Left lung (tissue), 10 donors: ENCODE data around the gene SUGP1. TPM values are rescaled to one million over a fixed set of nuclear protein-coding genes. Genes with fewer than 3 reads are reported as not detected.

ENCODE experiments used
- ATAC-seq: fragments of 200-7000 bp; cut with Tn5 transposase; one replicate; pipeline ENCODE4 v1.9.1; 2020; ENCODE audit warnings: moderate library complexity
- DNase-seq, 4 donors: peaks; one replicate each; pipeline ENCODE4 v3.0.0-alpha.2; 2013 to 2020
- H3K27ac ChIP-seq, 2 donors: fragments of 200-600 bp; sonication (generic) in 1 of 2; one replicate each; pipeline versions ENCODE4 v1.5.0 to v1.8.0; 2020 to 2021
- H3K27me3 ChIP-seq, 2 donors: fragments of 200-600 bp; sonication (generic) in 1 of 2; one replicate each; pipeline versions ENCODE4 v1.5.0 to v1.8.0; 2020 to 2021
- H3K36me3 ChIP-seq, 2 donors: fragments of 200-600 bp; sonication (generic) in 1 of 2; one replicate each; pipeline versions ENCODE4 v1.5.0 to v1.8.0; 2020 to 2021
- H3K4me1 ChIP-seq, 2 donors: fragments of 200-600 bp; one replicate each; pipeline ENCODE4 v1.8.0; 2021
- H3K4me3 ChIP-seq, 2 donors: fragments of 200-600 bp; sonication (generic) in 1 of 2; one replicate each; pipeline versions ENCODE4 v1.5.0 to v1.8.0; 2020 to 2021; ENCODE audit warnings: mild to moderate bottlenecking in 1 of 2
- H3K9me3 ChIP-seq, 2 donors: fragments of 200-600 bp; sonication (generic) in 1 of 2; one replicate each; pipeline versions ENCODE4 v1.5.0 to v1.8.0; 2020 to 2021
- intact Hi-C, 2 donors: fragments of 100-400 bp; cut with DNase I; formaldehyde crosslinking; loops; one replicate each; pipeline versions ENCODE4 v1.11.2 to v1.14.2; 2022
- polyA plus RNA-seq, 6 donors: library from polyadenylated mRNA; unstranded; fragments of 120-200 nt; gene quantifications; one replicate each; pipeline ENCODE4 v1.2.1, GENCODE V29; 2013; ENCODE audit not compliant: insufficient read length in 6 of 6
- total RNA-seq, 2 donors: library from RNA; stranded (reverse); fragmentation: NEBNext Ultra II Directional; extraction: Animal tissue kit (Norgen Biotek cat#: 25700); gene quantifications; one replicate each; pipeline ENCODE4 v1.2.1, GENCODE V29; 2021
- TF ChIP-seq, protein P1 (sequence below), 2 donors: fragments of 200-600 bp; sonication (generic) in 1 of 2; IDR thresholded peaks; one replicate each; pipeline versions ENCODE4 v1.5.0 to v1.8.0; 2021; ENCODE audit warnings: antibody characterized with exemption in 2 of 2
- donor health status: DM: no; HTN: yes; CAD: no.
- donor health status: DM: no; HTN: no; CAD: no.

The SUGP1 gene
- total and polyA plus RNA-seq, 8 donors, result 35.6 to 52.4 (median 45.9) TPM

DNA sequence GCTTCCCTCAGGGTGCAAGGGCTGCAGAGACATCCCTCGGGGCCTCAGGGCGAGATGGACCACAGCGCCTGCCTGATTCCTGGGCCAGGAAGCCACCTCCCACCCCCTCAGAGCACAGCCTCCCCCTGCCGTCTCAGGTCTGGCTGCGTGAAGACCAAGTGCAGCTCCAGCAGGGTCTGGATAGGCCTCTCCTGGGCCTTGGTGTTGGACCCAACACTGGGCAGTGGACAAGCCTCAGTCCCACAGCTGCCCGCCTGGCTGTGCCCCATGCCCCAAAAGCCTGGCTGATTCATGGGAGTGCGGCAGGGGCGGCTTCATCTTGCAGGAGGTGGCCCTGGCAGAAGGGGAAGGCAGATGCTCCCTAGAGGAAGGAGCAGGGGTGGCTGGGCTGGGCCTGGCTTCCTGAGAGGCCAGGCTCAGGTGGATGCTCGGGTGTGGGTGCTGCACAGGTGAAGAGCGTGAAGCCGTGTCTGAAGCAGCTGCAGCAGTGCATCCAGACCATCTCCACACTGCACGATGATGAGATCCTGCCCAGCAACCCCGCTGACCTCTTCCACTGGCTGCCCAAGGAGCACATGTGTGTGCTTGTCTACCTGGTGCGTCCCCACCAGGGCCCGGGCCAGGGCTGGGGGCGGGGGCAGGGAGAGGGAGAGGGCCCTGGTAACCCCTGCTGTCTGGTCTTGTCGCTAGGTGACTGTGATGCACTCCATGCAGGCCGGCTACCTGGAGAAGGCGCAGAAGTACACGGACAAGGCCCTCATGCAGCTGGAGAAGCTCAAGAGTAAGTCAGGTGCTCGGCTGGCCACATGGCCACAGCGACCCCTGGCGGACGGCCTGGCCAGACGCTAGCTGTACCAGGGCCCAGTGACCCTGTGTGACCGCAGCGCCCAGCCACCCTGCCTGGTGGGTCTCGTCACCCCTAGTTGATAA is 22.0 kb upstream of the SUGP1 start:
- Histone ChIP-seq H3K27ac (no peak overlapping the region), H3K9me3 (no peaks in the 10 kb centered on the region), H3K4me1 (no peaks in the 10 kb centered on the region), H3K27me3 (no peaks in the 10 kb centered on the region), H3K4me3 (no peak overlapping the region), H3K36me3 (peaks cover 0 to 100% of the 10 kb centered on the region in 2 donors)
- DNase-seq (peak in 3 of 4 donors; percentile 57 to 89 (median 65)), ATAC-seq (peak; percentile 92)
- TF ChIP-seq, protein P1, sequence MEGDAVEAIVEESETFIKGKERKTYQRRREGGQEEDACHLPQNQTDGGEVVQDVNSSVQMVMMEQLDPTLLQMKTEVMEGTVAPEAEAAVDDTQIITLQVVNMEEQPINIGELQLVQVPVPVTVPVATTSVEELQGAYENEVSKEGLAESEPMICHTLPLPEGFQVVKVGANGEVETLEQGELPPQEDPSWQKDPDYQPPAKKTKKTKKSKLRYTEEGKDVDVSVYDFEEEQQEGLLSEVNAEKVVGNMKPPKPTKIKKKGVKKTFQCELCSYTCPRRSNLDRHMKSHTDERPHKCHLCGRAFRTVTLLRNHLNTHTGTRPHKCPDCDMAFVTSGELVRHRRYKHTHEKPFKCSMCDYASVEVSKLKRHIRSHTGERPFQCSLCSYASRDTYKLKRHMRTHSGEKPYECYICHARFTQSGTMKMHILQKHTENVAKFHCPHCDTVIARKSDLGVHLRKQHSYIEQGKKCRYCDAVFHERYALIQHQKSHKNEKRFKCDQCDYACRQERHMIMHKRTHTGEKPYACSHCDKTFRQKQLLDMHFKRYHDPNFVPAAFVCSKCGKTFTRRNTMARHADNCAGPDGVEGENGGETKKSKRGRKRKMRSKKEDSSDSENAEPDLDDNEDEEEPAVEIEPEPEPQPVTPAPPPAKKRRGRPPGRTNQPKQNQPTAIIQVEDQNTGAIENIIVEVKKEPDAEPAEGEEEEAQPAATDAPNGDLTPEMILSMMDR (IDR thresholded peaks at IDR 0.05), result peak; percentile 66 to 71
- intact Hi-C loops, result no loop called here

DNA sequence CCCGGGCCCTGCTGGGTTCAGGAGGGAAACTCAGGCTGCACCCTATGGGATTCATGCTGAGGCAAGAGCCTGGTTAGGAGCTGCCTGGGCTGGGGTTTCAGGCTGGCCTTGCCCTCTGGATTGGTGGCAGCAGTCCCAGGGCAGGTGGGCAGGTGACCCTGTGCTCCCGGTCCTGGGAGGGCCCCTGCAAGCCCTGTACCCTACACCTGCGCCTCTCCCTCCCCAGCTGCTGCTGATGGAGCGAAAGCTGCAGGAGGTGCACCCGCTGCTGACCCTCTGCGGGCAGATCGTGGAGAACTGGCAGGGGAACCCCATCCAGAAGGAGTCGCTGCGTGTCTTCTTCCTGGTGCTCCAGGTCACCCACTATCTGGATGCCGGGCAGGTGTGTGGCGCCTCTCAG is 20.7 kb upstream of the SUGP1 start:
- ATAC-seq (no peak), DNase-seq (no peak)
- peaks cover 0 to 100% of the 10 kb centered on the region in 2 donors for H3K36me3 ChIP-seq
- TF ChIP-seq, protein P1 (IDR thresholded peaks at IDR 0.05), result no peak
- intact Hi-C loops, result no loop called here
- H3K4me3 ChIP-seq, result no peak overlapping the region
- H3K9me3 ChIP-seq, result no peaks in the 10 kb centered on the region
- H3K4me1 ChIP-seq, result no peaks in the 10 kb centered on the region
- H3K27ac ChIP-seq, result no peak overlapping the region
- H3K27me3 ChIP-seq, result no peaks in the 10 kb centered on the region

DNA sequence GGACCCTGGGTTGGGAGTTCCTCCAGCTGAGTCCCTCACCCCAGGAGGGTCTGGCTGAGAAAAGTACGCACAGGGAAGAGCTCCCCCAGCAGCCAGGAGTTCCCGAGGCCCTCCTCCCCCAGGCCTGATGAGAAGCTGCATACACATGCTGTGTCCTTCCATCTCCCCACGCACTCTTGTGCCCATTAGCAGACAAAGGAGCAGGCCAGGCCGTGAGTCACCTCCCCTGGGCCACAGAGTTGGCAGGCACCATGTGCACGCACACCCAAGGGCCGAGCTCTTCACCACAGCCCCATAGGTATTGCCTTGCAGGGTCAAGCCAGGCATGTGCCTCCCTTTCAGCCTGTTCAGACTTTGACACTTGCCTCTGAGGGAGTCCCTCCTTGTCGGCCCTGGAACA is 17.8 kb upstream of the SUGP1 start:
- intact Hi-C loops, result no loop called here
- Histone ChIP-seq H3K27me3 (no peaks in the 10 kb centered on the region), H3K9me3 (no peaks in the 10 kb centered on the region), H3K4me3 (no peak overlapping the region), H3K36me3 (peaks cover 0 to 100% of the 10 kb centered on the region in 2 donors), H3K27ac (no peak overlapping the region), H3K4me1 (no peaks in the 10 kb centered on the region)
- ATAC-seq, result no peak
- TF ChIP-seq, protein P1 (IDR thresholded peaks at IDR 0.05), result no peak
- DNase-seq, result no peak

DNA sequence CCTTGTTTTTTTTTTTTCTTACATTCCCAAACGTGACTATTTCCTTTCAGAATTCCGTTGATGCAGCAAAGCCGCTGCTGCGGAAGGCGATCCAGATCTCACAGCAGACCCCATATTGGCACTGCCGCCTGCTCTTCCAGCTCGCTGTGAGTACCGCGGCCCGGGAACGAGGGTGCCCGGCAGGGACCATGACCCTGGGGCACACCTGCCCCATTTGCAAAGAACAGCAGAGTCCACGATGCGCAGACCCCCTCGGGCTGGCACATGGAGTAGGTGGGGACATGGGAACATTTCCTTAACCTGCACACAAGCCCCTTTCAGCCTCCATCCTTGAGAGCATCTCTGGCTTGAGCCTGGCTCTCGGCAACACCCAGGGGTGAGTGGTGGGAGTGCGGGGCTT is 16.8 kb upstream of the SUGP1 start:
- Histone ChIP-seq H3K4me1 (no peaks in the 10 kb centered on the region), H3K9me3 (no peaks in the 10 kb centered on the region), H3K4me3 (no peak overlapping the region), H3K27me3 (no peaks in the 10 kb centered on the region), H3K36me3 (peaks cover 0 to 100% of the 10 kb centered on the region in 2 donors), H3K27ac (no peak overlapping the region)
- DNase-seq (no peak), ATAC-seq (no peak)
- TF ChIP-seq, protein P1 (IDR thresholded peaks at IDR 0.05), result no peak
- intact Hi-C loops, result no loop called here

DNA sequence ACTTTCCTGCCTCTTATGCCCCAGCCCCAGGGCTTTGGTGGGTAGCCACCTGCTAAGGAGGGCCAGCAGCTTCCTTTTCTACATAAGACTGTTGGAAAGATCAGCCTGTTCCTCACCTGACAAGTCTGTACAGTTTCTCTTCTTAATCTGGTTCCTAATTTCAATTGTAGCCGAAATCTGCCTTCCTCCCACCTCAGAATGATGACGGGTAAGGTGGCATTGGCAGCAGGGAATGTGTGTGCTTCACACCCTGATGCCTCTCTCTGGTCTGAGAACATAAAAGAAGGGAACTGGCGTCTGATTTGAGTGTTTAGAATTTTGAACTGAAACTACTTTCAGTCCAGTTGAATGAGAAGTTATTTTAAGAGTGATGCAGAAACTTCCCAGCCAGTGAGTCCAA is 16.3 kb upstream of the SUGP1 start:
- ATAC-seq (no peak), DNase-seq (no peak)
- H3K36me3 ChIP-seq, result peaks cover 0 to 100% of the 10 kb centered on the region in 2 donors
- no peaks in the 10 kb centered on the region for H3K4me1 ChIP-seq
- H3K9me3 ChIP-seq, result no peaks in the 10 kb centered on the region
- TF ChIP-seq, protein P1 (IDR thresholded peaks at IDR 0.05), result no peak
- H3K27me3 ChIP-seq, result no peaks in the 10 kb centered on the region
- no peak overlapping the region for H3K4me3 ChIP-seq
- intact Hi-C loops, result no loop called here
- H3K27ac ChIP-seq, result no peak overlapping the region
